Type B pancreatic cell (in vitro differentiated cells): ENCODE results near the gene MAOB. TPM values are rescaled to one million over a fixed set of nuclear protein-coding genes. Genes with fewer than 3 reads are reported as not detected.

Experiments used
- DNase-seq: peaks from one replicate; pipeline ENCODE4 v3.0.0; 2021; ENCODE audit warnings: mixed read lengths; ENCODE audit not compliant: unreplicated experiment; ENCODE audit errors: extremely low spot score
- H3K27ac Mint-ChIP-seq: 2 replicates; pipeline ENCODE4 v1.8.0; 2021; ENCODE audit warnings: mild to moderate bottlenecking, mixed read lengths
- H3K27me3 Mint-ChIP-seq: 2 replicates; pipeline ENCODE4 v1.8.0; 2021; ENCODE audit warnings: mixed read lengths
- H3K36me3 Mint-ChIP-seq: 2 replicates; pipeline ENCODE4 v1.8.0; 2021; ENCODE audit warnings: mixed read lengths
- H3K4me1 Mint-ChIP-seq: one replicate; pipeline ENCODE4 v1.8.0; 2021; ENCODE audit warnings: mixed read lengths; ENCODE audit not compliant: unreplicated experiment
- H3K4me3 Mint-ChIP-seq: 2 replicates; pipeline ENCODE4 v1.8.0; 2021; ENCODE audit warnings: mild to moderate bottlenecking, mixed read lengths
- H3K9me3 Mint-ChIP-seq: 2 replicates; pipeline ENCODE4 v1.8.0; 2021; ENCODE audit warnings: mixed read lengths
- total RNA-seq: library from RNA; stranded (reverse); gene quantifications from 2 replicates; pipeline ENCODE4 v1.2.1, GENCODE V29; 2021; ENCODE audit warnings: low replicate concordance
- TF ChIP-seq, protein P1 (sequence below): fragments of 200-600 bp; sonication (generic); conservative IDR thresholded peaks from 2 replicates; pipeline ENCODE4 v1.5.0; 2021; ENCODE audit warnings: antibody characterized with exemption, mild to moderate bottlenecking

MAOB gene
- total RNA-seq, 1 donor from 2014 or later = 20.8 TPM

DNA sequence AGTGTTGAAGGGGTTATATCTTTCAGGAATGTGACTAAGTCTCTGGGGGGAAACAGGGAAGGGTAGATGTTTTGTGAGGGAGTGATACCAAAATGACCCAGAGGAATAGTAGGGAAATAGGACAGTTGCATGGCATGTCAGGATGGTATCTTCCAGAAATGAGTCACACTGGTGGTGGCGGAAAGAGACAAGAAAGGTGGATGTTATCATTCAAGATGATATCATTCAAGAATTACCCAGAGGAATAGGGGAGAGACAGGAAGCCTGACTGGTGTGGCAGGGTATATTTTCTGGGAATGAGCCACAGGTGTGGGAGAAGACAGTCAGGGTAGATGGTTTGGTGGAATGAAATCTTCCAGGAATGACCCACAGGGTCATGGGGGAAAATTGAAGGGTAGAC lies 165.1 kb downstream of the MAOB start:
- Mint-ChIP-seq H3K27ac (no peak overlapping the region), H3K9me3 (no peaks in the 10 kb centered on the region), H3K4me3 (no peak overlapping the region), H3K4me1 (no peaks in the 10 kb centered on the region), H3K36me3 (no peaks in the 10 kb centered on the region), H3K27me3 (no peaks in the 10 kb centered on the region)
- DNase-seq = no peak
- TF ChIP-seq, protein P1, sequence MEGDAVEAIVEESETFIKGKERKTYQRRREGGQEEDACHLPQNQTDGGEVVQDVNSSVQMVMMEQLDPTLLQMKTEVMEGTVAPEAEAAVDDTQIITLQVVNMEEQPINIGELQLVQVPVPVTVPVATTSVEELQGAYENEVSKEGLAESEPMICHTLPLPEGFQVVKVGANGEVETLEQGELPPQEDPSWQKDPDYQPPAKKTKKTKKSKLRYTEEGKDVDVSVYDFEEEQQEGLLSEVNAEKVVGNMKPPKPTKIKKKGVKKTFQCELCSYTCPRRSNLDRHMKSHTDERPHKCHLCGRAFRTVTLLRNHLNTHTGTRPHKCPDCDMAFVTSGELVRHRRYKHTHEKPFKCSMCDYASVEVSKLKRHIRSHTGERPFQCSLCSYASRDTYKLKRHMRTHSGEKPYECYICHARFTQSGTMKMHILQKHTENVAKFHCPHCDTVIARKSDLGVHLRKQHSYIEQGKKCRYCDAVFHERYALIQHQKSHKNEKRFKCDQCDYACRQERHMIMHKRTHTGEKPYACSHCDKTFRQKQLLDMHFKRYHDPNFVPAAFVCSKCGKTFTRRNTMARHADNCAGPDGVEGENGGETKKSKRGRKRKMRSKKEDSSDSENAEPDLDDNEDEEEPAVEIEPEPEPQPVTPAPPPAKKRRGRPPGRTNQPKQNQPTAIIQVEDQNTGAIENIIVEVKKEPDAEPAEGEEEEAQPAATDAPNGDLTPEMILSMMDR = no peak

DNA sequence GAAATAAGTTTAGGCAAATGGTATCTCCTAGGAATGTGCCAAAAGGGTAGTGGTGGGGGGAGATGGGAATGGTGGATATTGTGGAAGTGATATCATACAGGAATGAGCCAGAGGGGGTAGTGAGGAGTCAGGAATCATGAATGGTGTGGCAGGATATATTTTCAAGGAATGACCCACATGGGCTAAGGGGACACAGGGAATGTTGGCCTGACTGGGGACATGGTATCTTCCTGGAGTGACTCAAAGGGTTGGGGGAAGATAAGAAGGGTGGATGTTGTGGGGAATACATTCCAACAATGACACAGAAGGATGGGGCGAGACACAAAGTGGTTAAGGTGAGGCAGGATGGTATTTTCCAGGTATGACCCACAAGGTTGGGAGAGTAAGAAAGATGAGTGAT lies 165.6 kb downstream of the MAOB start:
- H3K36me3 Mint-ChIP-seq = no peaks in the 10 kb centered on the region
- H3K4me3 Mint-ChIP-seq = no peak overlapping the region
- H3K4me1 Mint-ChIP-seq = no peaks in the 10 kb centered on the region
- TF ChIP-seq, protein P1 = no peak
- DNase-seq = no peak
- H3K27me3 Mint-ChIP-seq = no peaks in the 10 kb centered on the region
- H3K9me3 Mint-ChIP-seq = no peaks in the 10 kb centered on the region
- no peak overlapping the region for H3K27ac Mint-ChIP-seq

Other genes starting within 250 kb of the MAOB start
- 17.1 and 18.9 TPM in 2 replicates for gene MAOA, start 226.2 kb downstream of the MAOB start, total RNA-seq
- gene NDP, start 90.9 kb upstream of the MAOB start, total RNA-seq = 0.21 and 1.1 TPM in 2 replicates